ENCODE data around the gene DYNC2H1.
"Not testable (repeated sequence)": the region's sequence is repeated elsewhere in the genome, so short reads cannot be mapped to it uniquely, and the experiment has no call there.

Gene DYNC2H1

DNA sequence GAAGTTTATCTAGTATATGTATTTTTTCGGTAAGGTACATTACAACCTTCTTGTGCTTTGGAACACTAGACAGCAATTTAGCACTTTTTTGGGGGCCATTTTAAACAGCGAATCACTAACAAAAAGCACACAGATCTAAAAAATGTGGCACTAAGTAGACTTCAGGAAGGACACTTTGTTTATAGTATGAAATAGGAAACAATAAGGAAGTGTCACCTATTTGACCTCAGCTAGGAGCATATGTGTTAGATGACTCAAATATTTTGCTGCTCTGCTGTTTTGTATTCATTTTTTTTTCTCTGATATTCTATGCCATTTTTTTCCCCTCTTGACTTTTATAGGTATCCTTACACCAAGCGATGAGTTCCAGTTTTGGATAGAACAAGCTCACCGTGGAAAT lies 5.6 kb downstream of the DYNC2H1 start:
- H2BK15ac ChIP-seq (ENCODE audit: low read length), result no peak overlapping the region
- no peak overlapping the region for H4K8ac ChIP-seq (ENCODE audit: low read depth, low read length)
- H3K36me3 ChIP-seq (replicated peaks in 1 of 2; ENCODE audit: control insufficient read depth in 2 of 2, insufficient read depth in 2 of 2, low read length in 2 of 2), result peaks cover 0 to 50% of the 10 kb centered on the region in 2 donors
- H2AK5ac ChIP-seq (ENCODE audit: low read depth, low read length), result no peak overlapping the region
- H3K14ac ChIP-seq (ENCODE audit: low read length), result no peak overlapping the region
- H3K9ac ChIP-seq (ENCODE audit: low read depth, low read length, poor library complexity), result no peak overlapping the region
- H3K9me3 ChIP-seq (replicated peaks in 1 of 2; ENCODE audit: control insufficient read depth in 2 of 2, insufficient read depth in 1 of 2, low read depth in 1 of 2, low read length in 2 of 2), result peaks cover 0 to 3% of the 10 kb centered on the region in 2 donors
- H3K4me1 ChIP-seq (ENCODE audit: control insufficient read depth in 2 of 2, insufficient read depth in 1 of 2, low read depth in 1 of 2, low read length in 2 of 2), result peaks cover 0 to 3% of the 10 kb centered on the region in 2 donors
- WGBS, 2 donors (ENCODE audit: extremely low coverage in 2 of 2, insufficient read length in 2 of 2, insufficient replicate concordance in 1 of 2), result no CpG with 5 or more reads among the region's 4 CpGs
- no peak overlapping the region for H4K91ac ChIP-seq (ENCODE audit: low read depth, low read length, poor library complexity)
- no peak overlapping the region for H3K4me3 ChIP-seq (ENCODE audit: low read length in 2 of 2)
- DNase-seq (ENCODE audit: low spot score), result no peak
- H2BK5ac ChIP-seq (ENCODE audit: low read length), result no peak overlapping the region
- no peak overlapping the region for H3K4me2 ChIP-seq (ENCODE audit: insufficient read depth, low read length, poor library complexity, severe bottlenecking)
- H3K27me3 ChIP-seq (ENCODE audit: control insufficient read depth in 3 of 3, insufficient read depth in 3 of 3, low read depth in 1 of 3, low read length in 3 of 3), result no peaks in the 10 kb centered on the region
- no peak overlapping the region for H2AFZ ChIP-seq (ENCODE audit: low read length)
- H2BK12ac ChIP-seq (ENCODE audit: low read length), result no peak overlapping the region
- no peak overlapping the region for H3K18ac ChIP-seq (ENCODE audit: low read length)
- H3K4ac ChIP-seq (ENCODE audit: low read length), result no peak overlapping the region
- H3K79me1 ChIP-seq (ENCODE audit: low read depth, low read length), result no peaks in the 10 kb centered on the region
- no peak overlapping the region for H3K27ac ChIP-seq (replicated peaks; ENCODE audit: low read length)
- H2BK120ac ChIP-seq (ENCODE audit: low read depth, low read length), result no peak overlapping the region
- no peak overlapping the region for H3K23ac ChIP-seq (ENCODE audit: low read depth, low read length, poor library complexity)

DNA sequence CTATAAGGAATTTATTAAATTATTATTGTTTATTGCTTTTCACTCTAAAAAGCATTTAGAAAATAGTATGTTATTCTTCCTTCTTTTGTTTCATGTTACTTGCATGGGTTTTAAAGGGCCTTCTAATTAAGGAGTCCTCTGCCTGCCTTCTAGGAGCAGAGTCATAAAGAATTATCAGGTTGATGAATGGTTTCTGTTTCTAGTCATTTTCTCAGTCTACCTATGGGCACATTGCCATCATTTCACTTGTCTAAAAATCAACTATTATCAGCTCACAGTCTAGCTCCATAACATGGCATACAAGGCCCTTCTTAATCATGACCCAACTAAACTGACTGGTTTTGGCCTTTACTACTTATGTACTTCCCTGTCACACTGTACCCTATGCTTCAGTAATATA lies 16.2 kb downstream of the DYNC2H1 start:
- Histone ChIP-seq H2AK5ac (ENCODE audit: low read depth, low read length) (no peak overlapping the region), H2BK12ac (ENCODE audit: low read length) (no peak overlapping the region), H3K27me3 (ENCODE audit: control insufficient read depth in 3 of 3, insufficient read depth in 3 of 3, low read depth in 1 of 3, low read length in 3 of 3) (no peaks in the 10 kb centered on the region), H3K14ac (ENCODE audit: low read length) (no peak overlapping the region), H3K79me1 (ENCODE audit: low read depth, low read length) (no peaks in the 10 kb centered on the region), H3K4ac (ENCODE audit: low read length) (no peak overlapping the region), H3K4me3 (ENCODE audit: low read length in 2 of 2) (no peak overlapping the region), H4K8ac (ENCODE audit: low read depth, low read length) (no peak overlapping the region), H3K4me1 (ENCODE audit: control insufficient read depth in 2 of 2, insufficient read depth in 1 of 2, low read depth in 1 of 2, low read length in 2 of 2) (no peaks in the 10 kb centered on the region), H2AFZ (ENCODE audit: low read length) (no peak overlapping the region), H3K18ac (ENCODE audit: low read length) (no peak overlapping the region), H3K23ac (ENCODE audit: low read depth, low read length, poor library complexity) (no peak overlapping the region), H3K9me3 (replicated peaks in 1 of 2; ENCODE audit: control insufficient read depth in 2 of 2, insufficient read depth in 1 of 2, low read depth in 1 of 2, low read length in 2 of 2) (no peaks in the 10 kb centered on the region), H2BK120ac (ENCODE audit: low read depth, low read length) (no peak overlapping the region), H4K91ac (ENCODE audit: low read depth, low read length, poor library complexity) (no peak overlapping the region), H3K36me3 (replicated peaks in 1 of 2; ENCODE audit: control insufficient read depth in 2 of 2, insufficient read depth in 2 of 2, low read length in 2 of 2) (peaks cover 4 to 77% of the 10 kb centered on the region in 2 donors), H2BK15ac (ENCODE audit: low read length) (no peak overlapping the region), H3K27ac (replicated peaks; ENCODE audit: low read length) (no peak overlapping the region), H3K9ac (ENCODE audit: low read depth, low read length, poor library complexity) (no peak overlapping the region), H2BK5ac (ENCODE audit: low read length) (no peak overlapping the region), H3K4me2 (ENCODE audit: insufficient read depth, low read length, poor library complexity, severe bottlenecking) (no peak overlapping the region)
- DNase-seq (ENCODE audit: low spot score), result no peak

DNA sequence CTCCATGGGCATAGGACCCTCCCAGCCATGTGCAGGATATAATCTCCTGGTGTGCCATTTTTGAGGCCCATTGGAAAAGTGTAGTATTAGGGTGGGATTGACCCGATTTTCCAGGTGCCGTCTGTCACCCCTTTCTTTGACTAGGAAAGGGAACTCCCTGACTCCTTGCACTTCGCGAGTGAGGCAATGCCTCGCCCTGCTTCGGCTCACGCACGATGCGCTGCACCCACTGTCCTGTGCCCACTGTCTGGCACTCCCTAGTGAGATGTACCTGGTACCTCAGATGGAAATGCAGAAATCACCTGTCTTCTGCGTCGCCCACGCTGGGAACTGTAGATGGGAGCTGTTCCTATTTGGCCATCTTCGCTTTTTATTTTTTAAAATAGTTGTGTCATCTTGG lies 32.8 kb downstream of the DYNC2H1 start:
- H2AK5ac ChIP-seq (ENCODE audit: low read depth, low read length); DNase-seq (ENCODE audit: low spot score); H2BK5ac ChIP-seq (ENCODE audit: low read length); H3K4me1 ChIP-seq (ENCODE audit: control insufficient read depth in 2 of 2, insufficient read depth in 1 of 2, low read depth in 1 of 2, low read length in 2 of 2); H3K18ac ChIP-seq (ENCODE audit: low read length); H3K4ac ChIP-seq (ENCODE audit: low read length); H3K27ac ChIP-seq (replicated peaks; ENCODE audit: low read length); H2AFZ ChIP-seq (ENCODE audit: low read length); H3K27me3 ChIP-seq (ENCODE audit: control insufficient read depth in 3 of 3, insufficient read depth in 3 of 3, low read depth in 1 of 3, low read length in 3 of 3); H2BK12ac ChIP-seq (ENCODE audit: low read length); H3K23ac ChIP-seq (ENCODE audit: low read depth, low read length, poor library complexity); H4K8ac ChIP-seq (ENCODE audit: low read depth, low read length); H3K9ac ChIP-seq (ENCODE audit: low read depth, low read length, poor library complexity); H2BK15ac ChIP-seq (ENCODE audit: low read length); H2BK120ac ChIP-seq (ENCODE audit: low read depth, low read length); H3K9me3 ChIP-seq (replicated peaks in 1 of 2; ENCODE audit: control insufficient read depth in 2 of 2, insufficient read depth in 1 of 2, low read depth in 1 of 2, low read length in 2 of 2); H3K4me2 ChIP-seq (ENCODE audit: insufficient read depth, low read length, poor library complexity, severe bottlenecking); H3K79me1 ChIP-seq (ENCODE audit: low read depth, low read length); H4K91ac ChIP-seq (ENCODE audit: low read depth, low read length, poor library complexity); H3K4me3 ChIP-seq (ENCODE audit: low read length in 2 of 2); H3K14ac ChIP-seq (ENCODE audit: low read length): not testable (repeated sequence)
- no CpG with 5 or more reads among the region's 13 CpGs for WGBS, 2 donors (ENCODE audit: extremely low coverage in 2 of 2, insufficient read length in 2 of 2, insufficient replicate concordance in 1 of 2)
- peaks cover 5 to 37% of the 10 kb centered on the region in 2 donors for H3K36me3 ChIP-seq (replicated peaks in 1 of 2; ENCODE audit: control insufficient read depth in 2 of 2, insufficient read depth in 2 of 2, low read length in 2 of 2)

DNA sequence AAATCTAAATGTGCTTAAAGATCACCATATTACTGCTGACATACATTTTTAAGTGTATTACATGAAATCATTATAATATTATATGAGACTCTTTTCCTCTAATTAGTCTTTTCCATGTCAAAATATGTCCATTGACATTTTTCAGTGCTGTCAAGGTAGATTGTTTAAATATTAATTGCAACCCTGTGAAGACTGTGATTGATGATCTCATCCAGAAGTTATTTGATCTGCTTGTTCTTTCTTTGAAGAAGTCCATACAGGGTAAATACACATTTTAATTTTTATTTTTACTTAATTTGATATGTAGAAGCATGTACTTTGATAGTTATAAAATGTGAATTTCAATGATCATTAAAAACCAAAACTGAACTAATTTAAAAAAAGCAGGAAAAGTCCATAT lies 38.4 kb downstream of the DYNC2H1 start:
- H3K9me3 ChIP-seq (replicated peaks in 1 of 2; ENCODE audit: control insufficient read depth in 2 of 2, insufficient read depth in 1 of 2, low read depth in 1 of 2, low read length in 2 of 2), result peaks cover 0 to 2% of the 10 kb centered on the region in 2 donors
- no peak overlapping the region for H3K18ac ChIP-seq (ENCODE audit: low read length)

More for the DNA sequence above, 38.4 kb downstream of the DYNC2H1 start:
- H2BK120ac ChIP-seq (ENCODE audit: low read depth, low read length), result no peak overlapping the region
- peaks cover 3 to 62% of the 10 kb centered on the region in 2 donors for H3K36me3 ChIP-seq (replicated peaks in 1 of 2; ENCODE audit: control insufficient read depth in 2 of 2, insufficient read depth in 2 of 2, low read length in 2 of 2)
- no peak overlapping the region for H3K9ac ChIP-seq (ENCODE audit: low read depth, low read length, poor library complexity)
- H3K4me3 ChIP-seq (ENCODE audit: low read length in 2 of 2), result no peak overlapping the region
- no peak overlapping the region for H2AK5ac ChIP-seq (ENCODE audit: low read depth, low read length)
- no peak overlapping the region for H3K27ac ChIP-seq (replicated peaks; ENCODE audit: low read length)
- H3K23ac ChIP-seq (ENCODE audit: low read depth, low read length, poor library complexity), result no peak overlapping the region
- H3K4ac ChIP-seq (ENCODE audit: low read length), result no peak overlapping the region
- no peaks in the 10 kb centered on the region for H3K79me1 ChIP-seq (ENCODE audit: low read depth, low read length)
- no peak overlapping the region for H3K14ac ChIP-seq (ENCODE audit: low read length)
- H4K91ac ChIP-seq (ENCODE audit: low read depth, low read length, poor library complexity), result no peak overlapping the region
- no peak overlapping the region for H2AFZ ChIP-seq (ENCODE audit: low read length)
- H2BK5ac ChIP-seq (ENCODE audit: low read length), result no peak overlapping the region
- no peak overlapping the region for H2BK12ac ChIP-seq (ENCODE audit: low read length)
- no peak overlapping the region for H2BK15ac ChIP-seq (ENCODE audit: low read length)
- H4K8ac ChIP-seq (ENCODE audit: low read depth, low read length), result no peak overlapping the region
- H3K27me3 ChIP-seq (ENCODE audit: control insufficient read depth in 3 of 3, insufficient read depth in 3 of 3, low read depth in 1 of 3, low read length in 3 of 3), result no peaks in the 10 kb centered on the region
- no peak overlapping the region for H3K4me2 ChIP-seq (ENCODE audit: insufficient read depth, low read length, poor library complexity, severe bottlenecking)
- no peaks in the 10 kb centered on the region for H3K4me1 ChIP-seq (ENCODE audit: control insufficient read depth in 2 of 2, insufficient read depth in 1 of 2, low read depth in 1 of 2, low read length in 2 of 2)
- no peak for DNase-seq (ENCODE audit: low spot score)

Data from neuronal stem cell (in vitro differentiated cells).